ENCODE measurements around the gene PPFIA1. TPM values are rescaled to one million over a fixed set of nuclear protein-coding genes. Genes with fewer than 3 reads are reported as not detected.

The PPFIA1 gene
- polyA plus RNA-seq, 2 donors = 13.0 to 14.8 TPM

DNA sequence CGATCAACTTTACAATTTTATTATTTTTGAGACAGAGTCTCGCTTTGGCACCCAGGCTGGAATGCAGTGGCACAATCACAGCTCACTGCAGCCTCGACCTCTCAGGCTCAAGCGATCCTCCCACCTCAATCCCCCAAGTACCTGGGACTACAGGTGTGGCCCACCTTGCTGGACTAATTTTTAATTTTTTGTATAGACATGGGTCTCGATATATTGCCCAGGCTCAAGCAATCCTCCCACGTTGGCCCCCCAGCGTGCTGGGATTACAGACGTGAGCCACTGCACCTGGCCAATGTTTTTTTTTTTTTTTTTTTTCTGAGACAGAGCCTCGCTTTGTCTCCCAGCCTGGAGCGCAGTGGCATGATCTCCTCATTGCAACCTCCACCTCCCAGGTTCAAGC is 2.0 kb upstream of the PPFIA1 start:
- H3K27ac ChIP-seq (ENCODE audit: low read depth in 2 of 2, low read length in 1 of 2) = no peak overlapping the region
- H3K27me3 ChIP-seq (ENCODE audit: control insufficient read depth in 1 of 2, insufficient read depth in 2 of 2, low read length in 2 of 2) = no peaks in the 10 kb centered on the region
- 84 to 91% methylated on average over 10 of the region's 10 CpGs for WGBS, 2 donors
- peaks cover 0 to 2% of the 10 kb centered on the region in 2 donors for H3K36me3 ChIP-seq (ENCODE audit: control insufficient read depth in 2 of 2, insufficient read depth in 2 of 2, low read length in 1 of 2)
- no peaks in the 10 kb centered on the region for H3K9me3 ChIP-seq (ENCODE audit: control insufficient read depth in 2 of 2, insufficient read depth in 1 of 2, low read depth in 1 of 2, low read length in 1 of 2)
- H3K4me1 ChIP-seq (ENCODE audit: control insufficient read depth in 2 of 2, insufficient read depth in 2 of 2, low read length in 1 of 2) = peaks cover 2 to 3% of the 10 kb centered on the region in 2 donors
- no peak overlapping the region for H3K4me3 ChIP-seq (ENCODE audit: low read depth in 1 of 2, low read length in 2 of 2)

DNA sequence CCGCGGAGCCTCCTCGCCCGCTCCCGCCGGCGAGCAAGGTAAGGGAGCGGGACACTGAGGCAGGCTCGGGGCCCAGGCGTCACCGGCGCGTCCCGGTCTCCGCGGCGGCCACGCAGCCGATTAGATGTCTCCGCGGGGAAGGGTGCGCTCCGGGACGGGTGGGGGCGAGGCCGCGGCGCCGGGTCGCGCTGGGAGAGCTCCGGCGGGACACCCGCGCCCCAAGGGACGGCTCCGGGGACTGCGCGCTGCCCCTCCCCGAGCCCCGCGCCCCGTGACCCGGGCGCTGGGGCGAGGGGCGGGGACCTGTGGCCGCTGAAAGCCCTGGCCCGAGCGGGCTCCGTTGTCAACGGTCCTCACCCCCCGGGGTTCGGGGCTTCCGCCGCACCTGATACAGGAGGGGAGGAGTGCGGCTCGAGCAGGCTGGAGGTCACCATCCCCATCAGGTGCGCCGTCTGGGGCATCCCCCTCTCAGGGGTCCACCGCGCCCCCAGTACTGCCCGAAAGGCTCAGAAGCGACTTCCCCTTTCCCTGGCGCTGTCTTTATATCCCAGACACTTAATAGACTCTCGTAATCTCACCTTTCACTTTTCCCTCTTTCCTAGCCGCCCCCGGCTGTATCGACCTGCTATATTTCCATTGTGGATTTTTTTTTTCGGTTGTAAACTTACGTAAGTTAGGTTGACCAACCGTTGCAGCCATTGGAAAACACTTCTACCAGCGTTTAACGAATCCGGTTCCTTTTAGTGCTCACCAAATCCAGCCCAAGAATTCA is 573 bp downstream of the PPFIA1 start:
- Histone ChIP-seq H3K27ac (ENCODE audit: low read depth in 2 of 2, low read length in 1 of 2) (peak overlapping the region; percentile 84 to 87), H3K4me1 (ENCODE audit: control insufficient read depth in 2 of 2, insufficient read depth in 2 of 2, low read length in 1 of 2) (peaks cover 2 to 3% of the 10 kb centered on the region in 2 donors), H3K4me3 (ENCODE audit: low read depth in 1 of 2, low read length in 2 of 2) (peak overlapping the region; percentile 77 to 92), H3K9me3 (ENCODE audit: control insufficient read depth in 2 of 2, insufficient read depth in 1 of 2, low read depth in 1 of 2, low read length in 1 of 2) (no peaks in the 10 kb centered on the region), H3K27me3 (ENCODE audit: control insufficient read depth in 1 of 2, insufficient read depth in 2 of 2, low read length in 2 of 2) (no peaks in the 10 kb centered on the region), H3K36me3 (ENCODE audit: control insufficient read depth in 2 of 2, insufficient read depth in 2 of 2, low read length in 1 of 2) (peaks cover 0 to 13% of the 10 kb centered on the region in 2 donors)
- 1% methylated on average over 69 to 75 of the region's 75 CpGs for WGBS, 2 donors

DNA sequence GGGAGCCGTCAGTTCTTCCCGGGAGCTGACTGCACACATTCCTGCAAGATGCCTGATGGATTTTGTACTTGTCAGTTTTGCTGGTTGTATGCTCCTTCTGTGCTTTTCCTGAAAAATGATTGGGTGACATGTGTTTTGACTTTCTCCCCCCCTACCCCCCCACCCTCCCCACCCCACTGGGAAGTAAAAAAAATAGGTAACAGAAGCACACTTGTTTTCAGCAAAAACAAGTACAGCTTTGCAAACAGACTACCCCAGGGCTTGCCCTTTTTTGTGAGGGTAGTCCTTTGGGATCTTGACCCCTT is 1.1 kb downstream of the PPFIA1 start:
- H3K27me3 ChIP-seq (ENCODE audit: control insufficient read depth in 1 of 2, insufficient read depth in 2 of 2, low read length in 2 of 2) = no peaks in the 10 kb centered on the region
- H3K27ac ChIP-seq (ENCODE audit: low read depth in 2 of 2, low read length in 1 of 2) = peak overlapping the region in 1 of 2 donors; percentile 16
- no peaks in the 10 kb centered on the region for H3K9me3 ChIP-seq (ENCODE audit: control insufficient read depth in 2 of 2, insufficient read depth in 1 of 2, low read depth in 1 of 2, low read length in 1 of 2)
- WGBS, 2 donors = 7 to 12% methylated on average over 2 of the region's 2 CpGs
- peak overlapping the region; percentile 77 to 92 for H3K4me3 ChIP-seq (ENCODE audit: low read depth in 1 of 2, low read length in 2 of 2)
- peaks cover 0 to 13% of the 10 kb centered on the region in 2 donors for H3K36me3 ChIP-seq (ENCODE audit: control insufficient read depth in 2 of 2, insufficient read depth in 2 of 2, low read length in 1 of 2)
- H3K4me1 ChIP-seq (ENCODE audit: control insufficient read depth in 2 of 2, insufficient read depth in 2 of 2, low read length in 1 of 2) = peaks cover 2 to 3% of the 10 kb centered on the region in 2 donors

DNA sequence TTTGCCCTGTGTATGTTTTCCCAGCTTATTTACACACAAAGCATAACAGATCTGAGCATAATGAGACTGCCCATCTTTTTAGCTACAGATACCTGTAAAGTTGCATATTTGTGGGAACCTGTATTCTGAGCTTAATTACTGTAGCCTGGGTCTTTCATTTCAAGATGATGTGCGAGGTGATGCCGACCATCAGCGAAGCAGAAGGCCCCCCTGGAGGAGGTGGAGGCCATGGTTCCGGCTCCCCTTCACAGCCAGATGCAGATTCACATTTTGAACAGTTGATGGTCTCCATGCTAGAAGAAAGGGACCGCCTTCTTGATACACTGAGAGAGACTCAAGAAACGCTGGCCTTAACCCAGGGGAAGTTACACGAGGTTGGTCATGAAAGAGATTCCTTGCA is 1.5 kb downstream of the PPFIA1 start:
- Histone ChIP-seq H3K27me3 (ENCODE audit: control insufficient read depth in 1 of 2, insufficient read depth in 2 of 2, low read length in 2 of 2) (no peaks in the 10 kb centered on the region), H3K4me3 (ENCODE audit: low read depth in 1 of 2, low read length in 2 of 2) (no peak overlapping the region), H3K27ac (ENCODE audit: low read depth in 2 of 2, low read length in 1 of 2) (no peak overlapping the region), H3K36me3 (ENCODE audit: control insufficient read depth in 2 of 2, insufficient read depth in 2 of 2, low read length in 1 of 2) (peaks cover 0 to 13% of the 10 kb centered on the region in 2 donors), H3K9me3 (ENCODE audit: control insufficient read depth in 2 of 2, insufficient read depth in 1 of 2, low read depth in 1 of 2, low read length in 1 of 2) (no peaks in the 10 kb centered on the region), H3K4me1 (ENCODE audit: control insufficient read depth in 2 of 2, insufficient read depth in 2 of 2, low read length in 1 of 2) (peaks cover 2 to 3% of the 10 kb centered on the region in 2 donors)
- 77 to 83% methylated on average over 7 of the region's 7 CpGs for whole genome bisulfite sequencing, 2 donors

DNA sequence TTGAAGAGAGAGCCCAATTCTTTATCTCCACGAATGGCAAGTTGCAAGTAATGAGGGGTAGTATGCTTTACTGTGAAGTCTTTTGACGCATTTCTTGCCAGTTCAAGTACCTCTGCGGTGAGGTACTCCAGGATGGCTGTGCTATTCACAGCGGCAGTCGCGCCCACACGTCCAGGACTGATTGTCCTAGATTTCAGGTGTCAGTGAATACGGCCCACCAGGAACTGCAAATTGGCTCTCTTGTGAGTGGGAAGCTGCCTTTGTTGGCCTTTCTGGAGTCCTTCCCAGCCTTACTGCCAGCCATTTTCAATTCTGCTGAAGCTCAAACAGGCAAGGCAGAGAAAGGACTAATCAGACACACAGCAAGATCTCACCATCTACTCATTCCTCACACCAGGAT is 8.5 kb downstream of the PPFIA1 start:
- Histone ChIP-seq H3K4me1 (ENCODE audit: control insufficient read depth in 2 of 2, insufficient read depth in 2 of 2, low read length in 1 of 2) (peaks cover 2 to 3% of the 10 kb centered on the region in 2 donors), H3K27ac (ENCODE audit: low read depth in 2 of 2, low read length in 1 of 2) (no peak overlapping the region)

DNA sequence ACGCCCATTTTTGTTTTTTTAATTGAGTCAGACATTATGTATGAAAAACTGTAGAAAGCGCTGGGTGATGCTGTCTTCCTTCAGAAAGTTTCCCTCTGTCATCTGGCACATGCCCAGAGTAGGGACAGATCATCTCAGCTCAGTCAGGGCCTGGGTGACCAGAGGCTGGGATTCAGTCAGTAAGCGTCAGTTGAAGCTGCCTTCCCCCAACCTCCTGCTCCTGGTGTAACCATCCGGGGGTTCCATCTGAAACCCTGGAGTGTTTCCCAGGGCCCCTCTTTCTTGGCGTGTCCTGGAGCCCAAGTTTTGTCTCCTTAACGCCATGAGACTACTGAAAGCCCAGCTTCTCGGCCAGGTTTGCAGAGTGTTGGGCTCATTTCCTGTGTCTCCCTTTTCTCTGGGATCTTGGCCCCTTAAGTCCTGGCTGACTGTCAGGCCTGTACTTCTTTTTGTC is 10.7 kb downstream of the PPFIA1 start:
- H3K9me3 ChIP-seq (ENCODE audit: control insufficient read depth in 2 of 2, insufficient read depth in 1 of 2, low read depth in 1 of 2, low read length in 1 of 2) = no peaks in the 10 kb centered on the region
- peaks cover 0 to 18% of the 10 kb centered on the region in 2 donors for H3K36me3 ChIP-seq (ENCODE audit: control insufficient read depth in 2 of 2, insufficient read depth in 2 of 2, low read length in 1 of 2)
- no peak overlapping the region for H3K4me3 ChIP-seq (ENCODE audit: low read depth in 1 of 2, low read length in 2 of 2)
- H3K4me1 ChIP-seq (ENCODE audit: control insufficient read depth in 2 of 2, insufficient read depth in 2 of 2, low read length in 1 of 2) = peaks cover 2 to 3% of the 10 kb centered on the region in 2 donors
- 72 to 77% methylated on average over 7 of the region's 7 CpGs for WGBS, 2 donors
- H3K27ac ChIP-seq (ENCODE audit: low read depth in 2 of 2, low read length in 1 of 2) = no peak overlapping the region
- no peaks in the 10 kb centered on the region for H3K27me3 ChIP-seq (ENCODE audit: control insufficient read depth in 1 of 2, insufficient read depth in 2 of 2, low read length in 2 of 2)

More for the DNA sequence above, 8.5 kb downstream of the PPFIA1 start:
- no peaks in the 10 kb centered on the region for H3K27me3 ChIP-seq (ENCODE audit: control insufficient read depth in 1 of 2, insufficient read depth in 2 of 2, low read length in 2 of 2)
- 94 to 97% methylated on average over 8 of the region's 8 CpGs for WGBS, 2 donors
- H3K4me3 ChIP-seq (ENCODE audit: low read depth in 1 of 2, low read length in 2 of 2) = no peak overlapping the region
- H3K9me3 ChIP-seq (ENCODE audit: control insufficient read depth in 2 of 2, insufficient read depth in 1 of 2, low read depth in 1 of 2, low read length in 1 of 2) = no peaks in the 10 kb centered on the region
- peaks cover 0 to 26% of the 10 kb centered on the region in 2 donors for H3K36me3 ChIP-seq (ENCODE audit: control insufficient read depth in 2 of 2, insufficient read depth in 2 of 2, low read length in 1 of 2)

DNA sequence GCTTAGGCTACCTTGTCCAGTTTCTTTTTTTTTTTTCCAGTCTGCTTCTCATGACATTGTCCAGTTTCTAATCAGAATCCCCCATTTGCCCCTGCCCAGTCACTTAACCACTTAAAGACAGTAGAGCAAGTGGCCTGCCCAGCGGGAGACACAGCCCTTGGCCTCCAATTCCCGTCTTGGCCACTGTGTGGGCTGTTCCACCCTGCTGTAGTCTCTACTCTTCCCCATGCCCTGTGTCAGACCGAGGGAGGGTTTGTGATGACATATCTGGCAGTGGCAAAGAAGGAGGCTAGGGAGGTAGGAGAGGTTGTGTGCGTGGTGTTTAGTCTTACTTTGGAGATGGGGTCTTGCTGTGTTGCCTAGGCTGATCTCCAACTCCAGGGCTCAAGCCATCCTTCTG is 11.5 kb downstream of the PPFIA1 start:
- Histone ChIP-seq H3K9me3 (ENCODE audit: control insufficient read depth in 2 of 2, insufficient read depth in 1 of 2, low read depth in 1 of 2, low read length in 1 of 2) (no peaks in the 10 kb centered on the region), H3K27ac (ENCODE audit: low read depth in 2 of 2, low read length in 1 of 2) (no peak overlapping the region), H3K4me3 (ENCODE audit: low read depth in 1 of 2, low read length in 2 of 2) (no peak overlapping the region), H3K36me3 (ENCODE audit: control insufficient read depth in 2 of 2, insufficient read depth in 2 of 2, low read length in 1 of 2) (peaks cover 0 to 20% of the 10 kb centered on the region in 2 donors), H3K27me3 (ENCODE audit: control insufficient read depth in 1 of 2, insufficient read depth in 2 of 2, low read length in 2 of 2) (no peaks in the 10 kb centered on the region), H3K4me1 (ENCODE audit: control insufficient read depth in 2 of 2, insufficient read depth in 2 of 2, low read length in 1 of 2) (peaks cover 2 to 3% of the 10 kb centered on the region in 2 donors)
- 95 to 96% methylated on average over 4 of the region's 4 CpGs for WGBS, 2 donors

DNA sequence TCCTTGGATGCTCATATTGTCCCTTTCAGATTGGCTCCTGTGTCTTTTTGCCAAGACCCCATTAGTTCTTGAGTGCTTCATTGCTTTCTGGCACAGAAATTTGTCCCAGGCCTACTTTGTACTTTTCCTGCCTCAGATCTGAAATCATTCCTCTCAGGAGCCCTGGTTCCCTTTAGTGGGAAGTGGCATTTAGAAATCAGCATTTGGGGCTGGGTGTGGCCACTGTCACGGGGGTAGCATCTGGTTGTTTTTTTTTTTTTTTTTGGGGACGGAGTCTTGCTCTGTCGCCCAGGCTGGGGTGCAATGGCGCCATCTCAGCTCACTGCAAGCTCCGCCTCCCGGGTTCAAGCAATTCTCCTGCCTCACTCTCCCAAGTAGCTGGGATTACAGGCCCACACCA is 18.2 kb downstream of the PPFIA1 start:
- Histone ChIP-seq H3K36me3 (ENCODE audit: control insufficient read depth in 2 of 2, insufficient read depth in 2 of 2, low read length in 1 of 2) (peaks cover 5% of the 10 kb centered on the region in 2 donors), H3K27ac (ENCODE audit: low read depth in 2 of 2, low read length in 1 of 2) (no peak overlapping the region)

DNA sequence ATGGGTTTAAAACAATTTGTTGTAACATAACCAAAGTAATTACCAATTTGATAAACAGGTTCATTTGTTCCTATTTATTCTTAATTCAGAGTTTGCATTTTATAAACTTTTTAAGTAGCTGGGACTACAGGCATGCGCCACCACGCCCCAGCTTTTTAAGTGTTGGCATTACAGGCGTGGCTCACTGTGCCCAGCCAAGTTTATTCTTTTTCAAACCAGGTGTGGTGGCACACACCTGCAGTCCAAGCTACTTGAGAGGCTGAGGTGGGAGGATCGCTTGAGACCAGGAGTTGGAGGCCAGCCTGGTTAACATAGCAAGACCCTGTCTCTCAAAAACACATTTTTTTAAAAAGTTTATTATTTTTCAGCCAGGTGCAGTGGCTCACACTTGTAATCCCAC is 19.1 kb downstream of the PPFIA1 start:
- no peak overlapping the region for H3K27ac ChIP-seq (ENCODE audit: low read depth in 2 of 2, low read length in 1 of 2)
- H3K27me3 ChIP-seq (ENCODE audit: control insufficient read depth in 1 of 2, insufficient read depth in 2 of 2, low read length in 2 of 2) = no peaks in the 10 kb centered on the region
- no peak overlapping the region for H3K4me3 ChIP-seq (ENCODE audit: low read depth in 1 of 2, low read length in 2 of 2)
- H3K4me1 ChIP-seq (ENCODE audit: control insufficient read depth in 2 of 2, insufficient read depth in 2 of 2, low read length in 1 of 2) = no peaks in the 10 kb centered on the region
- WGBS, 2 donors = 78 to 87% methylated on average over 4 of the region's 4 CpGs
- no peaks in the 10 kb centered on the region for H3K9me3 ChIP-seq (ENCODE audit: control insufficient read depth in 2 of 2, insufficient read depth in 1 of 2, low read depth in 1 of 2, low read length in 1 of 2)
- peaks cover 5 to 8% of the 10 kb centered on the region in 2 donors for H3K36me3 ChIP-seq (ENCODE audit: control insufficient read depth in 2 of 2, insufficient read depth in 2 of 2, low read length in 1 of 2)

More for the DNA sequence above, 18.2 kb downstream of the PPFIA1 start:
- 94 to 97% methylated on average over 6 of the region's 6 CpGs for WGBS, 2 donors
- H3K27me3 ChIP-seq (ENCODE audit: control insufficient read depth in 1 of 2, insufficient read depth in 2 of 2, low read length in 2 of 2) = no peaks in the 10 kb centered on the region
- H3K4me1 ChIP-seq (ENCODE audit: control insufficient read depth in 2 of 2, insufficient read depth in 2 of 2, low read length in 1 of 2) = no peaks in the 10 kb centered on the region
- no peaks in the 10 kb centered on the region for H3K9me3 ChIP-seq (ENCODE audit: control insufficient read depth in 2 of 2, insufficient read depth in 1 of 2, low read depth in 1 of 2, low read length in 1 of 2)
- no peak overlapping the region for H3K4me3 ChIP-seq (ENCODE audit: low read depth in 1 of 2, low read length in 2 of 2)
